H1 (cell line): ENCODE results near the gene PFDN1. TPM values are rescaled to one million over a fixed set of nuclear protein-coding genes. Genes with fewer than 3 reads are reported as not detected.

Source experiments
- CTCF ChIA-PET: fragments of 300-600 bp; sonication (Branson Sonifier 250); formaldehyde crosslinking; loops from one replicate; lab custom pipeline; 2021; ENCODE audit not compliant: partially characterized antibody; lab: Charles Lee
- POLR2A ChIA-PET: fragments of 300-600 bp; sonication (Branson Sonifier 250); formaldehyde crosslinking; loops from one replicate; lab custom pipeline; 2021; ENCODE audit warnings: inconsistent platforms; ENCODE audit not compliant: partially characterized antibody; lab: Charles Lee
- DNase-seq, 2 experiments: peaks; one replicate each; pipeline versions ENCODE4 v3.0.0 to v3.0.0-alpha.2; 2010 to 2022; ENCODE audit warnings: low spot score in 2 of 2, low read depth in 1 of 2, mixed read lengths in 1 of 2
- FAIRE-seq: peaks from 2 replicates; lab custom pipeline; 2011; peaks lifted over from hg19 to GRCh38; lab: Jason Lieb, UNC
- H2AFZ ChIP-seq: 2 replicates; pipeline ENCODE4 v1.8.1; 2012; ENCODE audit warnings: low read length, inconsistent platforms
- H2AK5ac ChIP-seq: 2 replicates; pipeline ENCODE4 v1.6.1; 2013; ENCODE audit warnings: low read depth, low read length
- H2BK120ac ChIP-seq: replicated peaks from 2 replicates; pipeline ENCODE3; 2013; ENCODE audit warnings: low read depth, low read length, inconsistent platforms
- H2BK12ac ChIP-seq: 2 replicates; pipeline ENCODE4 v1.6.1; 2013; ENCODE audit warnings: low read depth, low read length
- H2BK15ac ChIP-seq: 2 replicates; pipeline ENCODE4 v1.6.1; 2013; ENCODE audit warnings: low read length
- H2BK20ac ChIP-seq: 2 replicates; pipeline ENCODE4 v1.6.1; 2013; ENCODE audit warnings: low read length
- H2BK5ac ChIP-seq: 2 replicates; pipeline ENCODE4 v1.6.1; 2013; ENCODE audit warnings: low read depth, low read length
- H3K14ac ChIP-seq: 2 replicates; pipeline ENCODE4 v1.6.1; 2013; ENCODE audit warnings: inconsistent platforms; ENCODE audit not compliant: insufficient read length
- H3K18ac ChIP-seq: 2 replicates; pipeline ENCODE4 v1.6.1; 2013; ENCODE audit warnings: low read length; ENCODE audit errors: extremely low read depth
- H3K23ac ChIP-seq: 2 replicates; pipeline ENCODE4 v1.6.1; 2013; ENCODE audit warnings: inconsistent platforms; ENCODE audit not compliant: insufficient read length
- H3K23me2 ChIP-seq: 2 replicates; pipeline ENCODE4 v1.6.1; 2013; ENCODE audit warnings: low read depth, low read length
- H3K27ac ChIP-seq: 2 replicates; pipeline ENCODE4 v1.6.1; 2011; ENCODE audit warnings: low read depth, low read length, inconsistent platforms
- H3K27me3 ChIP-seq, 4 experiments: replicated peaks in 1 of 4; 1 replicate in 1 of 4; 2 replicates in 3 of 4; pipeline versions ENCODE4 v1.6.1 to v1.8.1; 2011 to 2013; ENCODE audit warnings: low read length in 3 of 4, mild to moderate bottlenecking in 3 of 4, inconsistent platforms in 2 of 4, mixed read lengths in 2 of 4, moderate library complexity in 1 of 4; ENCODE audit not compliant: control insufficient read depth in 3 of 4, insufficient read depth in 3 of 4; ENCODE audit errors: extremely low read depth in 1 of 4
- H3K36me3 ChIP-seq, 4 experiments: 2 replicates each; pipeline versions ENCODE4 v1.6.1 to v1.8.1; 2011 to 2013; ENCODE audit warnings: mild to moderate bottlenecking in 4 of 4, low read length in 3 of 4, moderate library complexity in 2 of 4, control low read depth in 1 of 4, inconsistent platforms in 1 of 4; ENCODE audit not compliant: insufficient read depth in 4 of 4, control insufficient read depth in 2 of 4
- H3K4ac ChIP-seq: replicated peaks from 2 replicates; pipeline ENCODE3; 2013; ENCODE audit warnings: low read length, low read depth, mixed read lengths, inconsistent platforms; ENCODE audit not compliant: insufficient read length
- H3K4me1 ChIP-seq, 4 experiments: replicated peaks in 1 of 4; 1 replicate in 1 of 4; 2 replicates in 3 of 4; pipeline versions ENCODE4 v1.6.1 to v1.8.1; 2011 to 2013; ENCODE audit warnings: low read length in 3 of 4, inconsistent platforms in 2 of 4, mixed read lengths in 1 of 4; ENCODE audit not compliant: insufficient read depth in 4 of 4, control insufficient read depth in 3 of 4
- H3K4me2 ChIP-seq, 2 experiments: 2 replicates each; pipeline versions ENCODE4 v1.6.1 to v1.8.1; 2011 to 2013; ENCODE audit warnings: low read depth in 2 of 2, low read length in 2 of 2, control low read depth in 1 of 2, inconsistent platforms in 1 of 2, mild to moderate bottlenecking in 1 of 2; ENCODE audit not compliant: insufficient read depth in 1 of 2
- H3K4me3 ChIP-seq, 4 experiments: fragments of 200-600, 300-600 bp in 1 of 4; sonication (generic), shearing (Covaris generic), sonication (Bioruptor Twin) in 1 of 4; 2 replicates each; pipeline versions ENCODE4 v1.5.1 to v1.8.1; 2011 to 2016; ENCODE audit warnings: low read length in 4 of 4, low read depth in 3 of 4, control low read depth in 2 of 4, inconsistent platforms in 2 of 4, mild to moderate bottlenecking in 2 of 4, mixed read lengths in 1 of 4, moderate library complexity in 1 of 4; ENCODE audit not compliant: insufficient read depth in 2 of 4; ENCODE audit errors: extremely low read depth in 1 of 4
- H3K56ac ChIP-seq: replicated peaks from 2 replicates; pipeline ENCODE3; 2013; ENCODE audit warnings: low read depth, mild to moderate bottlenecking, mixed read lengths, low read length, inconsistent platforms; ENCODE audit not compliant: insufficient read length
- H3K79me1 ChIP-seq: 2 replicates; pipeline ENCODE4 v1.6.1; 2013; ENCODE audit warnings: low read depth, low read length, control low read depth
- H3K79me2 ChIP-seq, 2 experiments: 2 replicates each; pipeline versions ENCODE4 v1.6.1 to v1.8.1; 2012 to 2013; ENCODE audit warnings: low read length in 2 of 2, mild to moderate bottlenecking in 2 of 2, inconsistent platforms in 1 of 2; ENCODE audit not compliant: insufficient read depth in 2 of 2, control insufficient read depth in 1 of 2
- H3K9ac ChIP-seq, 4 experiments: replicated peaks in 1 of 4; 1 replicate in 1 of 4; 2 replicates in 3 of 4; pipeline versions ENCODE4 v1.6.1 to v1.8.1; 2011 to 2013; ENCODE audit warnings: low read depth in 3 of 4, low read length in 3 of 4, control low read depth in 2 of 4, mild to moderate bottlenecking in 2 of 4, moderate library complexity in 2 of 4, inconsistent platforms in 1 of 4; ENCODE audit errors: extremely low read depth in 1 of 4
- H3K9me3 ChIP-seq, 2 experiments: 2 replicates each; pipeline versions ENCODE4 v1.6.1 to v1.8.1; 2012 to 2013; ENCODE audit warnings: mild to moderate bottlenecking in 2 of 2, moderate library complexity in 2 of 2, control low read depth in 1 of 2, inconsistent platforms in 1 of 2, low read depth in 1 of 2, low read length in 1 of 2, mixed read lengths in 1 of 2; ENCODE audit not compliant: insufficient read depth in 2 of 2
- H4K20me1 ChIP-seq, 2 experiments: replicated peaks in 1 of 2; 2 replicates each; pipeline versions ENCODE3 to v1.8.1; 2011 to 2013; ENCODE audit warnings: inconsistent platforms in 2 of 2, low read length in 2 of 2, mild to moderate bottlenecking in 1 of 2; ENCODE audit not compliant: insufficient read depth in 2 of 2, control insufficient read depth in 1 of 2
- H4K5ac ChIP-seq: 2 replicates; pipeline ENCODE4 v1.6.1; 2013; ENCODE audit warnings: low read length, low read depth, mixed read lengths, inconsistent platforms; ENCODE audit not compliant: insufficient read length
- H4K8ac ChIP-seq: 2 replicates; pipeline ENCODE4 v1.8.0; 2013; ENCODE audit warnings: mild to moderate bottlenecking, moderate library complexity, low read length, inconsistent platforms; ENCODE audit not compliant: insufficient read depth; ENCODE audit errors: extremely low read depth
- H4K91ac ChIP-seq: replicated peaks from 2 replicates; pipeline ENCODE3; 2013; ENCODE audit warnings: low read length, mixed read lengths, inconsistent platforms; ENCODE audit not compliant: insufficient read length
- ASH2L ChIP-seq: fragments of 200-600, 300-600 bp; sonication (generic); IDR thresholded peaks from one replicate; pipeline ENCODE4 v1.7.1; 2017; ENCODE audit warnings: low read length
- BRCA1 ChIP-seq: IDR thresholded peaks from 2 replicates; pipeline ENCODE4 v1.6.1; 2012; ENCODE audit warnings: low read depth, low read length, improper control_type of control experiment
- CREB1 ChIP-seq: IDR thresholded peaks from 2 replicates; pipeline ENCODE4 v1.6.1; 2012; ENCODE audit warnings: inconsistent platforms
- FOSL1 ChIP-seq: IDR thresholded peaks from 2 replicates; pipeline ENCODE4 v1.6.1; 2011; ENCODE audit warnings: mild to moderate bottlenecking, low read depth, low read length, moderate library complexity; ENCODE audit not compliant: insufficient read depth
- GABPA ChIP-seq: IDR thresholded peaks from 2 replicates; pipeline ENCODE4 v1.6.1; 2011; ENCODE audit warnings: mild to moderate bottlenecking, low read length, moderate library complexity, borderline replicate concordance; ENCODE audit not compliant: insufficient read depth
- POLR2AphosphoS5 ChIP-seq: IDR thresholded peaks from 2 replicates; pipeline ENCODE4 v1.6.1; 2011; ENCODE audit warnings: low read depth, low read length
- RAD21 ChIP-seq, 2 experiments: IDR thresholded peaks in 1 of 2; conservative IDR thresholded peaks in 1 of 2; 2 replicates each; pipeline ENCODE4 v1.6.1; 2011; ENCODE audit warnings: low read depth in 2 of 2, low read length in 2 of 2, improper control_type of control experiment in 1 of 2, inconsistent platforms in 1 of 2, mild to moderate bottlenecking in 1 of 2, moderate library complexity in 1 of 2
- RXRA ChIP-seq: IDR thresholded peaks from 2 replicates; pipeline ENCODE4 v1.6.1; 2011; ENCODE audit warnings: low read depth, mild to moderate bottlenecking, low read length, moderate library complexity; ENCODE audit not compliant: insufficient read depth
- TAF1 ChIP-seq: IDR thresholded peaks from 2 replicates; pipeline ENCODE4 v1.6.1; 2011; ENCODE audit warnings: mild to moderate bottlenecking, low read depth, low read length
- TEAD4 ChIP-seq: IDR thresholded peaks from 2 replicates; pipeline ENCODE4 v1.6.1; 2012; ENCODE audit warnings: low read depth, low read length, inconsistent platforms, mixed read lengths
- ZNF274 ChIP-seq: IDR thresholded peaks from 2 replicates; pipeline ENCODE4 v1.7.0; 2012; ENCODE audit warnings: low read length, borderline replicate concordance; ENCODE audit errors: extremely low read depth
- WGBS, 2 experiments: shearing (Covaris generic) in 1 of 2; methylation state at CpG; one replicate each; pipeline versions ENCODE4 v1.1.6 to v1.1.7; 2013 to 2015; ENCODE audit warnings: low lambda C conversion rate in 2 of 2, mixed read lengths in 2 of 2, inconsistent platforms in 1 of 2, low coverage in 1 of 2, missing lambda C conversion rate in 1 of 2; ENCODE audit not compliant: insufficient replicate concordance in 2 of 2, insufficient coverage in 1 of 2, insufficient read length in 1 of 2; ENCODE audit errors: extremely low coverage in 1 of 2, missing lambda C conversion rate in 1 of 2; 5-methylcytosine and 5-hydroxymethylcytosine counted together
- polyA plus RNA-seq, 7 experiments: library from polyadenylated mRNA; depleted of rRNA in 3 of 7; stranded (reverse) in 5 of 7; unstranded in 2 of 7; fragments of >200 nt in 5 of 7; fragments of 200-250 nt in 2 of 7; gene quantifications; 1 replicate in 5 of 7; 2 replicates in 1 of 7; 4 replicates in 1 of 7; pipeline versions ENCODE4 v1.2.1 to v1.2.3, GENCODE V29; 2011 to 2013; ENCODE audit warnings: missing spikeins in 2 of 7, mixed read lengths in 2 of 7
- total RNA-seq: library from RNA; stranded (reverse); fragmentation: NEBNext Ultra II Directional; extraction: Animal tissue kit (Norgen Biotek cat#: 25700); gene quantifications from 2 replicates; pipeline ENCODE4 v1.2.1, GENCODE V29; 2021
- TF ChIP-seq, protein P1 (sequence below): IDR thresholded peaks from 2 replicates; pipeline ENCODE4 v1.6.1; 2012; ENCODE audit warnings: low read length, inconsistent platforms

The PFDN1 gene
- total and polyA plus RNA-seq, 2 of the 8 experiments (the other 6 are each of a cell fraction or from before 2014, with no cell fraction given) = 53.0 to 89.6 TPM

DNA sequence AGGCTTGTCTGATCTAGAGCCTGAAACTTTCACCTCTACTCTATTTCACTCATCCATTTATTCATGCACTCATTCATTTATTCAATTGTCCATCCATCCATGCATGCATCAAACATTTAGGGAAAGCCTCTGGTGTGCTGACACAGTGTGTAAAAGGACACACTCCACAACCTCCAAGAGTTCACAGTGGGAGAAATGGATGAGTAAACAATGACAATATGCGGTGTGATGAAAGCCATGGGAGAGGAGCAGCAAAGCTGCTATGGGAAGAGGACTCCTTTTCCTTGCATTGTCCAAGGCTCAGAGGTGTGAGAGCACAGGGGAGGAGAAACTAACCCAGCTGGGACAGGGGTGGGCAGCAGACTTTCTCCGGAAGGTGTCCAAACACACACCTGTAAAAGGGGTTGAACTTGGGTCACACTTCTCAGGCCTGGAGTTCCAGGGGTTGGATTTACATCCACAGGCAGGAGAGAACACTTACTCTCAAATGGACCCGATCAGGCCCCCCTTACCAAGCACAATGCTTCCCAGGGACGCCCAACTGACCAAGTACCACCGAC lies 21.2 kb upstream of the PFDN1 start:
- 87% methylated on average over 5 of the region's 5 CpGs; no CpG with 5 or more reads in 1 of the 2 experiments for WGBS, 2 experiments
- Histone ChIP-seq H3K4me2 (no peak overlapping the region), H3K23ac (no peak overlapping the region), H2BK20ac (no peak overlapping the region), H4K20me1 (no peaks in the 10 kb centered on the region), H2BK15ac (no peak overlapping the region), H3K4me3 (no peak overlapping the region), H3K56ac (no peak overlapping the region), H4K5ac (no peak overlapping the region), H3K4ac (no peak overlapping the region), H3K79me1 (no peaks in the 10 kb centered on the region), H2BK5ac (no peak overlapping the region), H4K8ac (no peak overlapping the region), H2AFZ (no peak overlapping the region), H3K4me1 (peaks cover 0 to 5% (median 0%) of the 10 kb centered on the region in 4 experiments; a peak in 3 of 7 replicates), H3K18ac (no peak overlapping the region), H3K27ac (no peak overlapping the region), H3K9me3 (no peaks in the 10 kb centered on the region), H3K27me3 (no peaks in the 10 kb centered on the region), H3K79me2 (no peaks in the 10 kb centered on the region), H2BK120ac (no peak overlapping the region), H2AK5ac (no peak overlapping the region), H3K23me2 (no peaks in the 10 kb centered on the region), H4K91ac (no peak overlapping the region), H3K36me3 (no peaks in the 10 kb centered on the region), H2BK12ac (no peak overlapping the region), H3K14ac (no peak overlapping the region), H3K9ac (no peak overlapping the region; a peak in 1 of 7 replicates)
- ChIA-PET POLR2A (interaction anchor here (2.8 kb wide), 1 partner anchor 22 kb away, joined by 13 read pairs; the partner anchor contains the start of gene HBEGF), CTCF (interaction anchor here (1.2 to 14.2 kb wide), 4 partner anchors 22 to 81 kb away, joined by 3 to 102 read pairs (median 9); partner anchors contain the start of gene HBEGF)
- FAIRE-seq (no peak), DNase-seq (no peak)
- TF ChIP-seq TAF1 (no peak), GABPA (no peak), ZNF274 (no peak), CREB1 (no peak), ASH2L (no peak), BRCA1 (no peak), RAD21 (IDR thresholded peaks at IDR 0.05 in 1 of 2, conservative IDR thresholded peaks at IDR 0.05 in 1 of 2; ENCODE audit: low read depth in 2 of 2, low read length in 2 of 2) (no peak), FOSL1 (no peak), RXRA (no peak), TEAD4 (no peak), POLR2AphosphoS5 (no peak)
- TF ChIP-seq, protein P1, sequence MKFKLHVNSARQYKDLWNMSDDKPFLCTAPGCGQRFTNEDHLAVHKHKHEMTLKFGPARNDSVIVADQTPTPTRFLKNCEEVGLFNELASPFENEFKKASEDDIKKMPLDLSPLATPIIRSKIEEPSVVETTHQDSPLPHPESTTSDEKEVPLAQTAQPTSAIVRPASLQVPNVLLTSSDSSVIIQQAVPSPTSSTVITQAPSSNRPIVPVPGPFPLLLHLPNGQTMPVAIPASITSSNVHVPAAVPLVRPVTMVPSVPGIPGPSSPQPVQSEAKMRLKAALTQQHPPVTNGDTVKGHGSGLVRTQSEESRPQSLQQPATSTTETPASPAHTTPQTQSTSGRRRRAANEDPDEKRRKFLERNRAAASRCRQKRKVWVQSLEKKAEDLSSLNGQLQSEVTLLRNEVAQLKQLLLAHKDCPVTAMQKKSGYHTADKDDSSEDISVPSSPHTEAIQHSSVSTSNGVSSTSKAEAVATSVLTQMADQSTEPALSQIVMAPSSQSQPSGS = no peak
